HG02970 (cell line): ENCODE measurements around the gene C4BPB.

Source experiments
- ATAC-seq: cut with Tn5 transposase; IDR thresholded peaks from one replicate; pipeline ENCODE4 v1.9.1; 2021; ENCODE audit warnings: mild to moderate bottlenecking, moderate library complexity, moderate number of reproducible peaks; ENCODE audit not compliant: unreplicated experiment, low FRiP score

Gene C4BPB

GRCh38 chr1:207058878-207059867 is 29.5 kb upstream of the C4BPB start:
- no peak for ATAC-seq

GRCh38 chr1:207059881-207060280 is 28.8 kb upstream of the C4BPB start:
- no peak for ATAC-seq

DNA sequence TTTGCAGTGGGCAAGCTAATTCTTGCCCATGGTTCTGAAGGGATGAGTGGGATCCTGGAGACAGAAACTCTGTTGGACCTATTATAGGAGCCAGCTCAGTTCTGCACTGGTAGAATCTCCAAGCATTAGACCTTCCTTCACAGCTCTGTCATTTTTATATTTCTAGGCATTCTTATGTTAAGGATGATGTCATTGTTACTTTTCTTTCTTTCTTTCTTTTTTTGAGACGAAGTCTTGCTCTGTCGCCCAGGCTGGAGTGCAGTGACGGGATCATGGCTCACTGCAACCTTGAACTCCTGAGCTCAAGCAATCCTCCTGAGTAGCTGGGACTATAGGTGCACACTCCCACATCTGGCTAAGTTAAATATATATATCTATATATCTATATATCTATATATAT is 28.1 kb upstream of the C4BPB start:
- ATAC-seq, result no peak

GRCh38 chr1:207062058-207062457 is 26.6 kb upstream of the C4BPB start:
- no peak for ATAC-seq

DNA sequence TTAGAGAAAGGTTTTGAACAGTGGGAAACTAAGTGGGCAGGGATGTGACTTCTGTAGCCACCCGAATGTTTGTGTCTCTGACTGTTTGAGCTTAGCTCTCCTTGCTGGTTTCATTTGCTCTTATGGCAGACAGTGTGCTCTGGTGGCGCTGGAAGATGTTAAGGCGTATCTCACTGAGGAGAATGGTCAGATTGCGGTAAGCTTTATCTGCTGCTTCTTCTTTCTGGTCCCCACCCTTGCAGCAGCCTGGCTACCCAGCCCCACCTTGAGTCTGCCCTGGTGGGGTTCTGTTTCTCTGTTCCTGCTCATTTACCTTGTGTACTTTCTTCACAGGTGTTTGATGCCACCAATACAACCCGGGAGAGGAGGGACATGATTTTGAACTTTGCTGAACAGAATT is 25.6 kb upstream of the C4BPB start:
- no peak for ATAC-seq

GRCh38 chr1:207064561-207064960 is 24.1 kb upstream of the C4BPB start:
- no peak for ATAC-seq

GRCh38 chr1:207067185-207067584 is 21.5 kb upstream of the C4BPB start:
- ATAC-seq, result no peak

DNA sequence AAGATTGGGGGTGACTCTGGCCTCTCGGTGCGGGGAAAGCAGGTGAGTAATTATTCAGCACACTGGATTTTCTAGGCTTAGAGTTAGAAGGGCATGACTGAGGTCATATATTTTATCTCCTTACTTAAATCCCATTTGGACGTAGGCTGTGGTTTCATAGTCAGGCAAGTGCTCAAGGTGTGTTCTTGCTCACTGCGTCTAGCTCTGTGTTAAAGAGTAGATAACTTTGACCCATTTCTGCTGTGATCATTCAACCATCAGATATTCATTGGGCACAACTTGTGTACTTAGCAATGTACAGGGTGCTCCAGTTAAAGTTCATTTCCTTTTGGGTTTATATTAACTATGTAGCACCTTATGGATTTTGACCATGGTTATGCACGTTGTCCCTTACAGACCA is 21.0 kb upstream of the C4BPB start:
- ATAC-seq, result no peak

DNA sequence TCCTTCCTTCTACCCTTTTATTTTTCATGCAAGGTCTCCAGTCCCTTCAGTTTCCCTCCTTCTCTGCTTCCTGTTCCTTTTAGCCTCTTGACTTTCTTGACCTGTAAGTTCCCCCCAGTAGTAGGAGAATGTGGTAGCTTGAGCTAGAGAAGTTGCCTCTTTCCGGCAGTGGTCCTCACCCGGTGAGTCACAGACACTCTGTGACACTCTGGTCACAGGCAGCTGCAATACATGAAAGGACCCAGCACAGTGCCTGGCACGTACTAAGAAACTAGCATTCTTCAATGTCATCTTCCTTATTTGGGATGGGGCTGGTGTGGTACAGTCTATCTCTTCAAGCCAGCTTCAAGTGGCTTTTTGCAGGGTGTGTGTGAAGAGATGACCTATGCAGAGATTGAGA is 19.6 kb upstream of the C4BPB start:
- no peak for ATAC-seq

GRCh38 chr1:207069858-207070506 is 18.7 kb upstream of the C4BPB start:
- ATAC-seq, result no peak

GRCh38 chr1:207070811-207071210 is 17.8 kb upstream of the C4BPB start:
- no peak for ATAC-seq

DNA sequence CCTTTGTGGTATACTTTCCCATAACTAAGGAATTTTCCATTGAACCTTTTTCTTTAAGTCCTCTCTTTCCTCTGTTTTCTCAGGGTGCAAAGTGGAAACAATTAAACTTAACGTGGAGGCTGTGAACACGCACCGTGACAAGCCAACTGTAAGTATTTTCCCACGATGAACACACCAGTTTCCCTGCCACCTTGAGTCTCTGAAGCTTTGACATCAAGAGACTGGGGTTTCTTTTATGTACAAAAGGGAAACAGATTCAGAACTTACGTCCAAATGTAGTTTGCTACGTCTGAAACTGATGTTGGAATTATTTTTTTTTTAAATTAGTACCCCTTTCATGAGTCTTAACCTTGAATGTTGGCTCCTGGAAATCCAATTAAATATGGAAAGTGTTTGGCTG is 17.2 kb upstream of the C4BPB start:
- no peak for ATAC-seq

GRCh38 chr1:207072233-207072632 is 16.4 kb upstream of the C4BPB start:
- ATAC-seq, result no peak

- ATAC-seq, result no peak
Measured at GRCh38 chr1:207073906-207074820, 14.5 kb upstream of the C4BPB start.

DNA sequence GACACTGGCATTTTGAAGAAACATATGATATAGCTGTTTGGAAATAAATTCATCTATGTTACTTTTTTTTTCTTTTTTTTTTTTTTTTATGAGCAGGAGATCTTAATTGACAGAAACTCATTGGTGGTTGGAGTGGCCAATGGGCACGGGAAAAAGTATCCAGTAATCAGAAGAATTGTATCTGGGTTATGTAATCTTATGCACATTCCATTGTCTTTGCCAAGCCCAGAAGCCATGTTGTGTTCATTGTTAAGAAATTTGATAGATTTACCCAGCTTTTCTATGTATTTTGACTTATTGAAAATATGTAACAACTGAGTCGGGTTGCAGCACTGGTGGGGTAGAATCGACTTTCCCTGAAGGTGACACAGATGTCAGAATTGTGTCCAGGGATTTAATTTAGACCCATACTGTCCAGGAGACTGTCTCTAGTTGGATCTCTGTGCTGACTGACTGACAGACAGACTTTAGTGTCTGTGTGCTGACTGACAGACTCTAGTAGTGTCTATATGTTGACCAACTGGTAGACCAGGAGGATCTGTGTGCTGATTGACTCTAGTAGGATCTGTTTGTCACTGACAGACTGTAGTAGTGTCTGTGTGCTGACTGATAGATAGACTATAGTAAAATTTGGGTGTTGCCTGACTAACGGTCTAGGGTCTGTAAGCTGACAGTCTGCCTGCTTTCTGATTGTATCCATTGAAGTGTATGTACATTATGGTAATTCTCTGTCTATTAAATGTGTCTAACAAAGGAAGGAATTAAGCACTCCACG is 12.3 kb upstream of the C4BPB start:
- ATAC-seq, result no peak

- ATAC-seq, result no peak
Measured at GRCh38 chr1:207077012-207077411, 11.6 kb upstream of the C4BPB start.

- no peak for ATAC-seq
Measured at GRCh38 chr1:207077470-207078377, 10.9 kb upstream of the C4BPB start.

DNA sequence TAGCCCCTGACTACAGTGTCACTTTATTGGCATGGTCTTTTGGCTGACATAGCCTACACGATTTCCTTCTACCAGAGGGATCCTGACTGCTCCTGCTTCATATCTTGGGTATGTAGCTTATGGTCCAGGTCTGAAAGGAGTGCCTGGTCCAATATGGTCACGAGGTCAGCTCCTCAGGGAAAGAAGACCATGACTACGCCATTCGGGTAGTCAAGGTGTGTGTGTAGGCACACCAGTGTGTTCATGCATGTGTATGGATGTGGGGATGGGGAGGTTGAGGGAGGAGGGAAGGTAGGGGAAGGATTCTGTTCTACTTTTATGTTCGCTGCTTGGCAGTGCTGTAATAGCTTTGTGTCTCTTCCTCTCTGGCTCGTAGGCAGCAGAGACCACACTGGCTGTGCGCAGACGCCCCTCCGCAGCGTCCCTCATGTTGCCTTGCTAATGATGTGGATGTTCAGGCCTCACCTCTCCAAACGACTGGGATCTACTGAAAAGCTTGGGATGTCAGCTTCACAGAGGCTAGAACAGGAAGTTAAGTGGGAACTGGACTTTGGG is 10.0 kb upstream of the C4BPB start:
- no peak for ATAC-seq
